Nephron (organoid): ENCODE results near the gene TNS3.

ENCODE experiments used
- H3K27ac Mint-ChIP-seq, 3 experiments: 2 replicates each; pipeline ENCODE4 v1.8.0; 2020; ENCODE audit warnings: mixed read lengths in 3 of 3, mild to moderate bottlenecking in 2 of 3, moderate library complexity in 1 of 3
- H3K27me3 Mint-ChIP-seq: 2 replicates; pipeline ENCODE4 v1.8.0; 2021; ENCODE audit warnings: low read depth, mild to moderate bottlenecking, moderate library complexity, mixed read lengths
- H3K36me3 Mint-ChIP-seq: 2 replicates; pipeline ENCODE4 v1.8.0; 2020; ENCODE audit warnings: low read depth, mixed read lengths
- H3K4me1 Mint-ChIP-seq: 2 replicates; pipeline ENCODE4 v1.8.0; 2020; ENCODE audit warnings: mixed read lengths
- H3K4me3 Mint-ChIP-seq, 3 experiments: 2 replicates each; pipeline ENCODE4 v1.8.0; 2020; ENCODE audit warnings: mild to moderate bottlenecking in 3 of 3, mixed read lengths in 3 of 3, moderate library complexity in 2 of 3
- H3K9me3 Mint-ChIP-seq: 2 replicates; pipeline ENCODE4 v1.8.0; 2020; ENCODE audit warnings: mixed read lengths
- TF ChIP-seq, protein P1 (sequence below), 3 experiments: fragments of 200-600 bp; sonication (generic); IDR thresholded peaks; one replicate each; pipeline ENCODE4 v1.5.0; 2021; ENCODE audit warnings: antibody characterized with exemption in 3 of 3; ENCODE audit not compliant: unreplicated experiment in 3 of 3

The TNS3 gene

DNA sequence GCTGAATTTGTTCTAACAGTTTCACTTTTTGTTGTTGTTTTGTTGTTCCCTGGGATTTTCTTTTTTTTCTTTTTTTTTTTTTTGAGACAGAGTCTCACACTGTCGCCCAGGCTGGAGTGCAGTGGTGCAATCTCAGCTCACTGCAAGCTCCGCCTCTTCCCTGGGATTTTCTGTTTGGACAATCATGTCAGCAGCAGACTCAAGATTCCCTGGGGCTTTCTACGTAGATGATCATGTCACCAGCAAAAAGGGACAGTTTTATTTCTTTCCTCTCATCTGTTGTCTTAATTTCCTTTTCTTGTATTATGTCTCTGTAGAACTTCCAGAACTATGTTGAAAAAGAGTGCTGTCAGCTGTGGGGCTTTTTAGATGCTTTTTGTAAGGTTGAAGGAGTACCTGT, 241.4 kb downstream of the TNS3 start:
- H3K4me1 Mint-ChIP-seq = peaks cover 13% of the 10 kb centered on the region
- TF ChIP-seq, protein P1, sequence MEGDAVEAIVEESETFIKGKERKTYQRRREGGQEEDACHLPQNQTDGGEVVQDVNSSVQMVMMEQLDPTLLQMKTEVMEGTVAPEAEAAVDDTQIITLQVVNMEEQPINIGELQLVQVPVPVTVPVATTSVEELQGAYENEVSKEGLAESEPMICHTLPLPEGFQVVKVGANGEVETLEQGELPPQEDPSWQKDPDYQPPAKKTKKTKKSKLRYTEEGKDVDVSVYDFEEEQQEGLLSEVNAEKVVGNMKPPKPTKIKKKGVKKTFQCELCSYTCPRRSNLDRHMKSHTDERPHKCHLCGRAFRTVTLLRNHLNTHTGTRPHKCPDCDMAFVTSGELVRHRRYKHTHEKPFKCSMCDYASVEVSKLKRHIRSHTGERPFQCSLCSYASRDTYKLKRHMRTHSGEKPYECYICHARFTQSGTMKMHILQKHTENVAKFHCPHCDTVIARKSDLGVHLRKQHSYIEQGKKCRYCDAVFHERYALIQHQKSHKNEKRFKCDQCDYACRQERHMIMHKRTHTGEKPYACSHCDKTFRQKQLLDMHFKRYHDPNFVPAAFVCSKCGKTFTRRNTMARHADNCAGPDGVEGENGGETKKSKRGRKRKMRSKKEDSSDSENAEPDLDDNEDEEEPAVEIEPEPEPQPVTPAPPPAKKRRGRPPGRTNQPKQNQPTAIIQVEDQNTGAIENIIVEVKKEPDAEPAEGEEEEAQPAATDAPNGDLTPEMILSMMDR (IDR thresholded peaks at IDR 0.05; ENCODE audit: unreplicated experiment in 3 of 3) = no peak
- no peak overlapping the region for H3K4me3 Mint-ChIP-seq
- peaks cover 7% of the 10 kb centered on the region for H3K9me3 Mint-ChIP-seq
- H3K36me3 Mint-ChIP-seq = peaks cover 75% of the 10 kb centered on the region
- H3K27me3 Mint-ChIP-seq = no peaks in the 10 kb centered on the region
- H3K27ac Mint-ChIP-seq = no peak overlapping the region

DNA sequence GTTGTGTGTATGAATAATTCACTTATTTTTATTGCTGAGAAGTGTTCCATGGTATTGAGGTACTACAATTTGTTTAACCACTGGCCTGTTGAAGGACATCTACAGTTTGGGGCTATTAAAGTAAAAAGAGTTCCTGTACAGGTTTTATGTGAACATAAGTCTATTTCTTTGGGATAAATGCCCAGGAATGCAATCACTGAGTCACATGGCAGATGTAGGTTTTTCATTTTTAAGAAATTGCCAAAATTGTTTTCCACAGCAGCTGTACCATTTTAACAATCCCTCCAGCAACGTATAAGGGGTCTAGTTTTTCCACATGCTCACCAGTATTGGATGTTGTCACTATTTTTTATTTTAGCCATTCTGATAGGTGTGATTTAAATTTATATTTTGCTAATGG, 243.9 kb downstream of the TNS3 start:
- peaks cover 7% of the 10 kb centered on the region for H3K9me3 Mint-ChIP-seq
- H3K36me3 Mint-ChIP-seq = peaks cover 56% of the 10 kb centered on the region
- H3K4me3 Mint-ChIP-seq = no peak overlapping the region
- TF ChIP-seq, protein P1 (IDR thresholded peaks at IDR 0.05; ENCODE audit: unreplicated experiment in 3 of 3) = no peak
- H3K27me3 Mint-ChIP-seq = no peaks in the 10 kb centered on the region
- no peak overlapping the region for H3K27ac Mint-ChIP-seq
- peaks cover 26% of the 10 kb centered on the region for H3K4me1 Mint-ChIP-seq

DNA sequence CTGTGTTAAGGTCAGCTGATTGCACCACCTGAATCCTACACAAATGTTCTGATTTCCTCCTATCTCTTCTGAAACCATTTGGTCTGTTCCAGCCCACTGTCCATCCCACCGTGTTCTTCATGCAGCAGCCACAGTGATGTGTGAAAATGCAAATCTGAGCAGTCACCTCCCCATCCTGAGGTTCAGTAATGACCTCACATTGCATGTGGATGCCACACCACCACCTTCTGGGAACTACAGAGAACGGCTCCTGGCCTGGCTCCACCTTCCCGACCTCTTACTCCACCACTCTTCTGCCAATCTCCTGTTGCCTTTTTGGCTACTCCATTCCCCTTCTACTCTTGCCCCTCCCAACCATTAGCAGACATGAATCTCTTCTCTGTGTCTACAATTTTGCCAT, 244.4 kb downstream of the TNS3 start:
- Mint-ChIP-seq H3K27me3 (no peaks in the 10 kb centered on the region), H3K36me3 (peaks cover 56% of the 10 kb centered on the region), H3K4me3 (no peak overlapping the region), H3K9me3 (peaks cover 7% of the 10 kb centered on the region), H3K27ac (no peak overlapping the region), H3K4me1 (peaks cover 31% of the 10 kb centered on the region)
- TF ChIP-seq, protein P1 (IDR thresholded peaks at IDR 0.05; ENCODE audit: unreplicated experiment in 3 of 3) = no peak

DNA sequence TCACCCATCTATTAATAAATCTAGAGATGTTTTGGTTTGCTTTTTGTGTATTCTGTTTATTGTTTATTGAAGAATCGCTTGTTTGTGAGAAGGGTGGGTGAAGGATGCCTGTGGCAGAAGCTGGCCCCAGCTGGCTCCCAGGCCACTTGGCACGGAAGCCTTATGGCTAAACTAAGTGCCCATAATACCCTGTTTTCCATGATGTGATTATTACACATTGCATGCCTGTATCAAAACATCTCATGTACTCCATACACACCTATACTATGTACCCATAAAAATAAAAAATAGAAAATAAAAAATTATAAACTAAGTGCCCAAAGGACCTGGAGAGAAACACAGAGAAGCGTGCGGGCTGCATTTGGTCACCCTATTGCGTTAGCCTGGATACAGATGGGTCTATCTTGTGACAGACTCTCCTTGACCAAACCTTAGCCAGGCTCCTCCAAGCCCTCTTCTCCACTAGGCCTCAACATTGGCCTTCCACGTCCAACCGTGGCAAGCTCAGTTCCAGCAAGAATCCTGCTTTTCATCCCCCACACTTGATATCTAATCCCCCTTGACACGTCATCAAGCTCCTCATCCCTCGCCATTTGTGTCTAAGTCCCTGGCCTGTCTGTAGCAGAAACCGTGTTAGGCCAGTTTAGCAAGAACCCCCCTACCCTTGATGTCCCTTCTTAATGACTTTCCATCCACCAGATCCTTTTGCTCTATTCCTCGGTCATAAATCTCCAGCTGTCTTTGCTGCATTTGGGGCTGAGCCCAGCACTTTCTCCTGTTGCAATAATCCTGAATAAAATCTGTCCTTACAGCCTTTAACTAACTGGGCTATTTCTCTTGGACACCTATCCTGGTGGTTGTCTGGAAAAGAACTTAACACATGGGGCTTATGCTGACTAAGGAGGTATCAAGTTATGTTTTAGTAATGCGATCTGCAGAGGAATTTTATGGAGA, 245.2 kb downstream of the TNS3 start:
- Mint-ChIP-seq H3K4me3 (no peak overlapping the region), H3K4me1 (peaks cover 32% of the 10 kb centered on the region), H3K9me3 (peaks cover 7% of the 10 kb centered on the region), H3K27me3 (no peaks in the 10 kb centered on the region), H3K36me3 (peaks cover 52% of the 10 kb centered on the region), H3K27ac (peak overlapping the region in 2 of 3 experiments; percentile 7 to 21)
- TF ChIP-seq, protein P1 (IDR thresholded peaks at IDR 0.05; ENCODE audit: unreplicated experiment in 3 of 3) = no peak

DNA sequence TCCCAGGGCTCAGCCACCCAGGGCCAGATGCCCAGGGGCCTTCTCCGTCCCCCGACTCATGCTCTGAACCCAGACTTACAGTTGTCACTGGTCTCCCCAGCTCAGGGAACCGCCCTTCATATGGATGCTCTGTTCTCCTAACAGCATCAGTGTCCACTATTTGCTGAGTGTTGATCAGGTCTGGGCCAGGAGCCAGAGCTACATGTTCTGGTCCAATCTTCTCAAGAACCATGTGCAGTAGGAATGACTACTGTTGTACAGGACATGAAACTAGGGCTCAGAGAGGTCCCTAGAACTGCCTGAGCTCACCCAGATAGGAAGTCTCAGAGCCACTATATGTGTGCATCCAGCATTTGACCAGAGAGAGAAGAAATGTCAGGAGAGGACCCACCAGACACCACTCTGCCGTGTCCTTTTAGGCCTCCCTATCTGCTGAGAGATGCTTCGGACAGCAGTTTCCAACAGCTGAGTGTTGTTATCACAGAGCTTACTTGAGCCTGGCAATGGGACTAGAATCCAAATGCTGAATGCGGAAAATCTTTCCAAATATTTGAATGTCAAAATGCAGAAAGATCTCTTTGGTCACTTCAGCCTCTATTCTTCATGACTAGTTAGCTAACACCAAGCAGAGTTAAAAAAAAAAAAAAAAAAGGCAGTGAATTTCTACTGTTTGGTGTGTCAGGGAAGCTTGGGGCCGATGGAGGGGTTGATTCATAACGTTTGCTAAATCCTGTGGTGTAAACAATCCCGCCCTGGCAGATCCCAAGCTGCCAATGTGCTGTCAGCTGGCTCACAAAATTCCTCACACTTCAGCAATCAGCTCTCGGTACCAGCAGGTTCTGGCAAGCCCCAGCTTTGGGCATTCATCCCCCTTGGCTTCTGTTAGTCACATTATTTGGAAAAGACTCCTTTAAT, 246.1 kb downstream of the TNS3 start:
- peak overlapping the region in 2 of 3 experiments; percentile 21 to 32 for H3K27ac Mint-ChIP-seq
- H3K9me3 Mint-ChIP-seq = peaks cover 7% of the 10 kb centered on the region
- TF ChIP-seq, protein P1 (IDR thresholded peaks at IDR 0.05; ENCODE audit: unreplicated experiment in 3 of 3) = no peak
- peaks cover 43% of the 10 kb centered on the region for H3K36me3 Mint-ChIP-seq
- H3K4me1 Mint-ChIP-seq = peaks cover 37% of the 10 kb centered on the region
- no peaks in the 10 kb centered on the region for H3K27me3 Mint-ChIP-seq
- H3K4me3 Mint-ChIP-seq = no peak overlapping the region
